ENCODE measurements around the gene MAP3K10.
"Not testable (repeated sequence)": the region's sequence is repeated elsewhere in the genome, so short reads cannot be mapped to it uniquely, and the experiment has no call there.

MAP3K10 gene

DNA sequence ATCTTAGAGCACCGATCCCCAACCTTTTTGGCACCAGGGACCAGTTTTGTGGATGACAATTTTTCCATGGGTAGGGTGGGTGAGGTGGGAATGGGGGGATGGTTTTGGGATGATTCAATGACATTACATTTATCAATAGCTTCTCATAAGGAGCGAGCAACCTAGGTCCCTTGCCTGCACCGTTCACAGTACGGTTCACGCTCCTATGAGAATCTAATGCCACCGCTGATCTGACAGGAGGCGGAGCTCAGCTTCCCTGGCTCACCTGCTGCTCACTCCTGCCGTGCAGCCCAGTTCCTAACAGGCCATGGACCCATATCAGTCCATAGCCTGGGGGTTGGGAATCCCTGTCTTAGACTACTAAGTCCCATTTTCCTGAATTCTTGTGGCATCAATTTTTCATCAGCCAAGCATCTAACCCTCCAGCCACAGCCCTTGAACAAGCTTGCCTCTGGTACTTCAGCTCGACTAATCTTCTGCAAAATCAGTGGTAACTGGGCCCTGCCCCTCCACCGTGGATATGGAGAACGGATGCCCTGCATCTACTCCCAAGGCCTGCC lies 37.0 kb upstream of the MAP3K10 start:
- no peaks in the 10 kb centered on the region for H3K79me2 ChIP-seq (ENCODE audit: control insufficient read depth, insufficient read depth, low read length, unreplicated experiment)
- H3K27me3 ChIP-seq (ENCODE audit: insufficient read depth, low read length): no peaks in the 10 kb centered on the region
- H3K36me3 ChIP-seq (ENCODE audit: insufficient read depth, low read length): no peaks in the 10 kb centered on the region
- H3K4me3 ChIP-seq (ENCODE audit: low read depth, low read length): no peak overlapping the region
- no peak overlapping the region for H3K27ac ChIP-seq (ENCODE audit: low read depth, low read length)
- H2AFZ ChIP-seq (ENCODE audit: low read length, unreplicated experiment): no peak overlapping the region
- no peaks in the 10 kb centered on the region for H3K4me1 ChIP-seq (ENCODE audit: control insufficient read depth, insufficient read depth, low read length, unreplicated experiment)

DNA sequence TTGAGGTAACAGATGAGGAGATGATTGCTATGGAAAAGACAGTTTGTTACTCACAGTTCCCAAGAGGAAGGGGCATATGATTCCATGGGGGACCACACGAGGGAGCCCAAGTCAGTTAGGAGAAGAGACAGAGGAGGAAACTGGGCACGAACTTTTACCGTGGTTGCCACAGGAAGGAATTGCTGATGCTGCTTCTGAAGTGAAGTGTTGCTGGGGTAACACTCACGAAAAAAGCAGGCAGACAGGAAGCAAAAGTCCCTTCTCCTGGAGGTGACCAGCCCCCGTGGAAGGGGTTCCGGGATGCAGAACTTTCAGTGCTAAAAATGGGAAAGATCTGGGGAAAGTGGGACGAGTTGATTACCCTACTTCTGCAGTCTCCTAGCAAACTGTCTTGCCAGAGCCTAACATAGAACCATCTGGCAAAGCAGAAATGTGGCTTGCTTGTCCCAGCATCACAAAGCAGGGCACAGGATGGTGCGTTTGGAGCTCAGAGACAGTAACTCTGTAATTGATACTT lies 35.4 kb upstream of the MAP3K10 start:
- Histone ChIP-seq H3K79me2 (ENCODE audit: control insufficient read depth, insufficient read depth, low read length, unreplicated experiment) (no peaks in the 10 kb centered on the region), H3K4me3 (ENCODE audit: low read depth, low read length) (no peak overlapping the region), H2AFZ (ENCODE audit: low read length, unreplicated experiment) (no peak overlapping the region), H3K36me3 (ENCODE audit: insufficient read depth, low read length) (no peaks in the 10 kb centered on the region), H3K27me3 (ENCODE audit: insufficient read depth, low read length) (no peaks in the 10 kb centered on the region), H3K27ac (ENCODE audit: low read depth, low read length) (no peak overlapping the region), H3K4me1 (ENCODE audit: control insufficient read depth, insufficient read depth, low read length, unreplicated experiment) (no peaks in the 10 kb centered on the region)

- Histone ChIP-seq H3K4me1 (ENCODE audit: control insufficient read depth, insufficient read depth, low read length, unreplicated experiment) (no peaks in the 10 kb centered on the region), H3K4me3 (ENCODE audit: low read depth, low read length) (no peak overlapping the region), H3K27me3 (ENCODE audit: insufficient read depth, low read length) (no peaks in the 10 kb centered on the region), H3K79me2 (ENCODE audit: control insufficient read depth, insufficient read depth, low read length, unreplicated experiment) (no peaks in the 10 kb centered on the region), H3K36me3 (ENCODE audit: insufficient read depth, low read length) (no peaks in the 10 kb centered on the region), H3K27ac (ENCODE audit: low read depth, low read length) (no peak overlapping the region), H2AFZ (ENCODE audit: low read length, unreplicated experiment) (no peak overlapping the region)
Measured at GRCh38 chr19:40157059-40157458, 34.2 kb upstream of the MAP3K10 start.

DNA sequence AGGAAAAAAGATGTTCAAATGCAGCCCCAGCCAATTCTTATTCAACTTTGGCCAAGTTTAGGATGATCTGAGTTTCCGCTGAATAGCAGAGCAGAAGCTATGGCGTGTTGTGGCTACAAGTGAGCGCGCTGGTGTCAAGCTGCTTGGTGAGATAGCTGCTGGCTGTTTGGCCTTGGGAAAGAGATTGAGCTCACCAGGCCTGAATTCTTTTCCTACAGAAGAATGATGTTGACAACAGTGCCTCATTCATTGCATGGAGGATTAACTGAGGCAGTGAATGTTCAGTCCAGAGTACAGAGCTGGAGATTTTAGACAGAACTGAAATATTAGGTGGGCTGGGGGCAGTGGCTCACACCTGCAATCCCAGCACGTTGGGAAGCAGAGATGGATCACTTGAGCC lies 31.5 kb upstream of the MAP3K10 start:
- Histone ChIP-seq H3K27ac (ENCODE audit: low read depth, low read length) (no peak overlapping the region), H3K4me1 (ENCODE audit: control insufficient read depth, insufficient read depth, low read length, unreplicated experiment) (no peaks in the 10 kb centered on the region), H2AFZ (ENCODE audit: low read length, unreplicated experiment) (no peak overlapping the region), H3K79me2 (ENCODE audit: control insufficient read depth, insufficient read depth, low read length, unreplicated experiment) (no peaks in the 10 kb centered on the region), H3K27me3 (ENCODE audit: insufficient read depth, low read length) (no peaks in the 10 kb centered on the region), H3K36me3 (ENCODE audit: insufficient read depth, low read length) (no peaks in the 10 kb centered on the region), H3K4me3 (ENCODE audit: low read depth, low read length) (no peak overlapping the region)

- Histone ChIP-seq H3K79me2 (ENCODE audit: control insufficient read depth, insufficient read depth, low read length, unreplicated experiment) (no peaks in the 10 kb centered on the region), H3K36me3 (ENCODE audit: insufficient read depth, low read length) (no peaks in the 10 kb centered on the region), H3K4me1 (ENCODE audit: control insufficient read depth, insufficient read depth, low read length, unreplicated experiment) (no peaks in the 10 kb centered on the region), H3K27ac (ENCODE audit: low read depth, low read length) (no peak overlapping the region), H3K27me3 (ENCODE audit: insufficient read depth, low read length) (no peaks in the 10 kb centered on the region), H3K4me3 (ENCODE audit: low read depth, low read length) (no peak overlapping the region), H2AFZ (ENCODE audit: low read length, unreplicated experiment) (no peak overlapping the region)
Measured at GRCh38 chr19:40162104-40162503, 29.1 kb upstream of the MAP3K10 start.

DNA sequence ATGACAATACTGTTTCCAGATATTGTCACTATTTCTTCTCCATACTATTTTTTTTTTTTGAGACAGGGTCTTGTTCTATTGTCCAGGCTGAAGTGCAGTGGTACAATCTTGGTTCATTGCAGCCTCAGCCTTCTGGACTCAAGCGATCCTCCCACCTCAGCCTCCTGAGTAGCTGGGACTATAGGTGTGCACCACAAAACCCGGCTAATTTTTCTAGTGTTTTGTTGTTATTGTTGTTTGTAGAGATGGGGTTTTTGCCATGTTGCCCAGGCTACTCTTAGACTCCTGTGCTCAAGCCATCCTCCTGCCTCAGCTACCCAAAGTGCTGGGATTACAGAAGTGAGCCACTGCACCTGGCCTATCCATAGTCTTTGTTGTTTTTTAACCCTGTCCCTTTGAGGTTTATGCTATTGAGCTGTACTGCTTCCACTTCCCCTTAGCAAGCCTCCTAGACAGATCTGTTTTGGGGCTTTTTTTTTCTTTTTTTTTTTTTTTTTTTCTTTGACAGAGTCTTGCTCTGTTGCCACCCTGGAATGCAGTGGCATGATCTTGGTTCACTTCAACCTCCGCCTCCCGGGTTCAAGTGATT lies 27.6 kb upstream of the MAP3K10 start:
- H2AFZ ChIP-seq (ENCODE audit: low read length, unreplicated experiment): no peak overlapping the region
- H3K4me1 ChIP-seq (ENCODE audit: control insufficient read depth, insufficient read depth, low read length, unreplicated experiment): no peaks in the 10 kb centered on the region
- H3K27ac ChIP-seq (ENCODE audit: low read depth, low read length): no peak overlapping the region
- H3K36me3 ChIP-seq (ENCODE audit: insufficient read depth, low read length): no peaks in the 10 kb centered on the region
- no peaks in the 10 kb centered on the region for H3K79me2 ChIP-seq (ENCODE audit: control insufficient read depth, insufficient read depth, low read length, unreplicated experiment)
- H3K4me3 ChIP-seq (ENCODE audit: low read depth, low read length): no peak overlapping the region
- no peaks in the 10 kb centered on the region for H3K27me3 ChIP-seq (ENCODE audit: insufficient read depth, low read length)

DNA sequence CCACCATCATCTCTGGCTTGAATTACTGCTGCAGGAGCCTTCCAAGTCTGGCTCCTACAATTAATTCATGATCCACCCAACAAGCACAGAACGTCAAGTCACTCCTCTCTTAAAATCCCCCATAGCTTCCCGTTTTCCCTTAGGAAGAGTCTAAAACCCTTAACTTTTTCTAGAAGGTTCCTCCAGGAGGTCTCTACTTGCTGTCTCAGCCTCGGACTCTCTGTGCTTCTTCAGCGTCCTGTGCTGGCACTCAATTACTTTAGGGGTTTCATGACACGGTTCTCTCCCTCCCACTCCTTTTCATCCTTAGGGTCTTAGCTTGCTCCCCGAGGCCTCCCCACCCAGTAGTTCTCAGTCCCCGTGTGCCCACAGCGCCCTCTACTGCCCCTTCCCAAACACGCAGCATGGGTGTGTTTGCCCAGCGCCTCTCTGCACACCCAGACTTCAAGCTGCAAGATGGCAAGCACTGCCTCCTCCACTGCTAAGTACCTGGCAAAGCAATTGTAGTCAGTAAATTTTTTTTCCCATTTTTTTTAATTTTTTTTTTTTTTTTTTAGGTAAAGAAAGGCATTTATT lies 25.8 kb upstream of the MAP3K10 start:
- no peaks in the 10 kb centered on the region for H3K36me3 ChIP-seq (ENCODE audit: insufficient read depth, low read length)
- no peaks in the 10 kb centered on the region for H3K79me2 ChIP-seq (ENCODE audit: control insufficient read depth, insufficient read depth, low read length, unreplicated experiment)
- no peak overlapping the region for H3K27ac ChIP-seq (ENCODE audit: low read depth, low read length)
- H2AFZ ChIP-seq (ENCODE audit: low read length, unreplicated experiment): peak overlapping the region; percentile 22
- H3K4me3 ChIP-seq (ENCODE audit: low read depth, low read length): no peak overlapping the region
- H3K4me1 ChIP-seq (ENCODE audit: control insufficient read depth, insufficient read depth, low read length, unreplicated experiment): no peaks in the 10 kb centered on the region
- no peaks in the 10 kb centered on the region for H3K27me3 ChIP-seq (ENCODE audit: insufficient read depth, low read length)

DNA sequence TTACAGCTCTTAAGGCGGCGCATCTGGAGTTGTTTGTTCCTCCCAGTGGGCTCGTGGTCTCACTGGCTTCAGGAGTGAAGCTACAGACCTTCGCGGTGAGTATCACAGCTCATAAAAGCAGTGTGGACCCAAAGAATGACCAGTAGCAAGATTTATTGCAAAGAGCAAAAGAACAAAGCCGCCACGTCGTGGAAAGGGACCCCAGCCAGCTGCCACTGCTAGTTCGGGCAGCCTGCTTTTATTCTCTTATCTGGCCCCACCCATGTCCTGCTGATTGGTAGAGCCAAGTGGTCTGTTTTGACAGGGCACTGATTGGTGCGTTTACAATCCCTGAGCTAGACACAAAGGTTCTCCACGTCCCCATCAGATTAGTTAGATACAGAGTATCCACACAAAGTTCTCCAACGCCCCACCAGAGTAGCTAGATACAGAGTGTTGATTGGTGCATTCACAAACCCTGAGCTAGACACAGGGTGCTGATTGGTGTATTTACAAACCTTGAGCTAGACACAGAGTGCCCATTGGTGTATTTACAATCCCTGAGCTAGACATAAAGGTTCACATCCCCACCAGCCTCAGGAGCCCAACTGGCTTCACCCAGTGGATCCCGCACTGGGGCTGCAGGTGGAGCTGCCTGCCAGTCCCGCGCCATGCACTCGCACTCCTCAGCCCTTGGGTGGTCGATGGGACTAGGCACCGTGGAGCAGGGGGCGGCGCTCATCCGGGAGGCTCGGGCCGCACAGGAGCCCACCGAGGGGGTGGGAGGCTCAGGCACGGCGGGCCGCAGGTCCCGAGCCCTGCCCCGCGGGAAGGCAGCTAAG lies 21.5 kb upstream of the MAP3K10 start:
- H3K4me3 ChIP-seq (ENCODE audit: low read depth, low read length); H3K36me3 ChIP-seq (ENCODE audit: insufficient read depth, low read length); H3K27me3 ChIP-seq (ENCODE audit: insufficient read depth, low read length); H2AFZ ChIP-seq (ENCODE audit: low read length, unreplicated experiment); H3K27ac ChIP-seq (ENCODE audit: low read depth, low read length); H3K79me2 ChIP-seq (ENCODE audit: control insufficient read depth, insufficient read depth, low read length, unreplicated experiment); H3K4me1 ChIP-seq (ENCODE audit: control insufficient read depth, insufficient read depth, low read length, unreplicated experiment): not testable (repeated sequence)

DNA sequence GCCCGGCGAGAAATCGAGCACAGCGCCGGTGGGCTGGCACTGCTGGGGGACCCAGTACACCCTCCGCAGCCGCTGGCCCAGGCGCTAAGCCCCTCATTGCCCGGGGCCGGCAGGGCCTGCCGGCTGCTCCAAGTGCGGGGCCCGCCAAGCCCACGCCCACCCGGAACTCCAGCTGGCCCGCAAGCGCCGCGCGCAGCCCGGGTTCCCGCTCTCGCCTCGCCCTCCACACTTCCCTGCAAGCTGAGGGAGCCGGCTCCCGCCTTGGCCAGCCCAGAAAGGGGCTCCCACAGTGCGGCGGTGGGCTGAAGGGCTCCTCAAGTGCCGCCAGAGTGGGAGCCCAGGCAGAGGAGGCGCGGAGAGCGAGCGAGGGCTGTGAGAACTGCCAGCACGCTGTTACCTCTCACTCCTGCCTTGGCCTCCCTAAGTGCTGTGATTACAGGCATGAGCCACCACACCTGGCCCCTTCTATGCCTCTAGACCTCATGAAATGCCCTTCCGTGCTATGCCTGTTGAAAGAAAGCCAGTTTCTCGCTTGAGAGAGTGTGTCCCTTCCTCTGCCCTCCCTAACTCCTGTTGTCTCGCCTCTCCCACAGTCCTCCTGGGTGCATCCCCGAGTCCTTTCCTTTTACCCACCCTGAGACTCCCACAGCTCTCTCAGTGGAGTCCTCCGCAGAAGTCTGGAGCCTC lies 20.8 kb upstream of the MAP3K10 start:
- not testable (repeated sequence) for H2AFZ ChIP-seq (ENCODE audit: low read length, unreplicated experiment); H3K79me2 ChIP-seq (ENCODE audit: control insufficient read depth, insufficient read depth, low read length, unreplicated experiment); H3K4me1 ChIP-seq (ENCODE audit: control insufficient read depth, insufficient read depth, low read length, unreplicated experiment); H3K27ac ChIP-seq (ENCODE audit: low read depth, low read length); H3K27me3 ChIP-seq (ENCODE audit: insufficient read depth, low read length); H3K4me3 ChIP-seq (ENCODE audit: low read depth, low read length); H3K36me3 ChIP-seq (ENCODE audit: insufficient read depth, low read length)

- not testable (repeated sequence) for H3K79me2 ChIP-seq (ENCODE audit: control insufficient read depth, insufficient read depth, low read length, unreplicated experiment); H3K27me3 ChIP-seq (ENCODE audit: insufficient read depth, low read length); H3K4me1 ChIP-seq (ENCODE audit: control insufficient read depth, insufficient read depth, low read length, unreplicated experiment); H3K27ac ChIP-seq (ENCODE audit: low read depth, low read length); H3K4me3 ChIP-seq (ENCODE audit: low read depth, low read length); H3K36me3 ChIP-seq (ENCODE audit: insufficient read depth, low read length); H2AFZ ChIP-seq (ENCODE audit: low read length, unreplicated experiment)
Measured at GRCh38 chr19:40171293-40171692, 19.9 kb upstream of the MAP3K10 start.
